Measurements from ENCODE around the gene PKMYT1.

DNA sequence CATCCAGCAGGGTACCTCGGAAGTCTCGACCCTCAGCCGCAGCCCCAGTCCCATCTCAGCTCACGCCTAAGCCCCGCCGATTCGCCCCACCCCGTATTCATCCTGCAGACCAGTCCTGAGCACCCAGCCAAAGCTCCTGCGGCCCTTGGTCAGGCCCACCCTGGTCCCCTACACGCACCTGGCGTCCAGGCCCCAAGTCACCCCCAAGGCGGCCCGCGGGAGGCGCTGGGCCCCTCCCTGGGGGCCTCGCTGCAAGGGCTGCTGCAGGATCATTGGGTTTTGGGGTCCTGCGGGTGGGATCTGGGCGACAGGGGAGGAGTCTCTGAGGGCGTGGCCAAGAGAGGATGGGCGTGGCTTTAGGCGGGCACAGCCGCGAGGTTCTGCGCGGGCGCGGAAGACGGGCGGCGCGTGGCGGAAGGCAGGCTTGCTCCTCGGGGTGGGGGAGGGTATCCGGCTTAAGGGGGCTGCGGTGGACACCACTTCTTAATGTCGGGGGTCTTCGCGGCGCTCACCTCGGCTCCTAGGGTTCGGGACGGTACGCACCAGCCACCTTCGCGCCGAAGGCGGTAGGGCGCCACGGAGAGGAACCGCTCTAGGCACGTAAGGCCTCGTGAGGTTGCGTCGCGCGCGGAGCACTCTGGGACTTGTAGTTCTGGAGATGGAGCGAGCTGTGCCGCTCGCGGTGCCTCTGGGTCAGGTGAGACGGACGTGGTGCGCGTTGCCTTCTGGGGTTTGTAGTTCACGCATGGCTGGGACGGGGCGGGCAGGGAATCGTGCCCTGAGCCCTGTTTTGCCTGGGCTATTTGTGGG is 43.6 kb upstream of the PKMYT1 start, which contains the start of the genes HCFC1R1 and THOC6:
- TF ChIP-seq, protein P1, sequence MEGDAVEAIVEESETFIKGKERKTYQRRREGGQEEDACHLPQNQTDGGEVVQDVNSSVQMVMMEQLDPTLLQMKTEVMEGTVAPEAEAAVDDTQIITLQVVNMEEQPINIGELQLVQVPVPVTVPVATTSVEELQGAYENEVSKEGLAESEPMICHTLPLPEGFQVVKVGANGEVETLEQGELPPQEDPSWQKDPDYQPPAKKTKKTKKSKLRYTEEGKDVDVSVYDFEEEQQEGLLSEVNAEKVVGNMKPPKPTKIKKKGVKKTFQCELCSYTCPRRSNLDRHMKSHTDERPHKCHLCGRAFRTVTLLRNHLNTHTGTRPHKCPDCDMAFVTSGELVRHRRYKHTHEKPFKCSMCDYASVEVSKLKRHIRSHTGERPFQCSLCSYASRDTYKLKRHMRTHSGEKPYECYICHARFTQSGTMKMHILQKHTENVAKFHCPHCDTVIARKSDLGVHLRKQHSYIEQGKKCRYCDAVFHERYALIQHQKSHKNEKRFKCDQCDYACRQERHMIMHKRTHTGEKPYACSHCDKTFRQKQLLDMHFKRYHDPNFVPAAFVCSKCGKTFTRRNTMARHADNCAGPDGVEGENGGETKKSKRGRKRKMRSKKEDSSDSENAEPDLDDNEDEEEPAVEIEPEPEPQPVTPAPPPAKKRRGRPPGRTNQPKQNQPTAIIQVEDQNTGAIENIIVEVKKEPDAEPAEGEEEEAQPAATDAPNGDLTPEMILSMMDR (IDR thresholded peaks at IDR 0.05): no peak
- no peak for TF ChIP-seq EZH2 (IDR thresholded peaks at IDR 0.05)
- no peak for TF ChIP-seq EZH2phosphoT487 (IDR thresholded peaks at IDR 0.05)

Measured in neural progenitor cell (in vitro differentiated cells).